Adrenal gland (tissue), 5 donors: ENCODE data around the gene ARHGEF7.

Experiments
- POLR2A ChIP-seq, 2 donors: fragments of 450-650 bp; IDR thresholded peaks; one replicate each; pipeline ENCODE4 v1.6.1; 2017; ENCODE audit warnings: antibody characterized with exemption in 2 of 2, mild to moderate bottlenecking in 2 of 2, moderate library complexity in 1 of 2
- TF ChIP-seq, protein P1 (sequence below), 6 experiments: fragments of 450-650 bp in 4 of 6; fragments of 200-600 bp in 2 of 6; sonication (generic) in 1 of 6; IDR thresholded peaks; 1 replicate in 5 of 6; 2 replicates in 1 of 6; pipeline versions ENCODE4 v1.5.1 to v1.8.0; 2016 to 2021; ENCODE audit warnings: antibody characterized with exemption in 6 of 6, mild to moderate bottlenecking in 2 of 6, moderate library complexity in 1 of 6
- donor health status: DM: no; HTN: no; CAD: no.

DNA sequence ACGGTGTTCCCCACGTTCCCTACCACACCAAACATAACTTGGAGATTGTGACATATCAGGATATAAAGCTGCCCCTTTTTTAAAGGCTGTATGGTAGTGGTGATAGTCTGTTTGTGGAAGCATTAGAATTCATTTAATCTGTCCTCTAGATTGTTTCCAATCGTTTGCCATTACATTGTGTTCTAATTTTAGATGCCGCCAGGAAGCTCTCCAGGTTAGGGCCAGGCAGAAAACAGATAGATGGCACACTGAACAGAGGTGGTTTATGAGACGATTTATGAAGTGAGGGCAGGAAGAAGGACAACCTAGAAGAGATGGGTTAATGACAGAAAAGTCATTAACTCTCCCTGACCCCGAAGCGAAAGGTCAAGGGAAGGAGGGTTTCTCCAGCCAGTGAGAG, 30.0 kb downstream of the ARHGEF7 start:
- TF ChIP-seq, protein P1, sequence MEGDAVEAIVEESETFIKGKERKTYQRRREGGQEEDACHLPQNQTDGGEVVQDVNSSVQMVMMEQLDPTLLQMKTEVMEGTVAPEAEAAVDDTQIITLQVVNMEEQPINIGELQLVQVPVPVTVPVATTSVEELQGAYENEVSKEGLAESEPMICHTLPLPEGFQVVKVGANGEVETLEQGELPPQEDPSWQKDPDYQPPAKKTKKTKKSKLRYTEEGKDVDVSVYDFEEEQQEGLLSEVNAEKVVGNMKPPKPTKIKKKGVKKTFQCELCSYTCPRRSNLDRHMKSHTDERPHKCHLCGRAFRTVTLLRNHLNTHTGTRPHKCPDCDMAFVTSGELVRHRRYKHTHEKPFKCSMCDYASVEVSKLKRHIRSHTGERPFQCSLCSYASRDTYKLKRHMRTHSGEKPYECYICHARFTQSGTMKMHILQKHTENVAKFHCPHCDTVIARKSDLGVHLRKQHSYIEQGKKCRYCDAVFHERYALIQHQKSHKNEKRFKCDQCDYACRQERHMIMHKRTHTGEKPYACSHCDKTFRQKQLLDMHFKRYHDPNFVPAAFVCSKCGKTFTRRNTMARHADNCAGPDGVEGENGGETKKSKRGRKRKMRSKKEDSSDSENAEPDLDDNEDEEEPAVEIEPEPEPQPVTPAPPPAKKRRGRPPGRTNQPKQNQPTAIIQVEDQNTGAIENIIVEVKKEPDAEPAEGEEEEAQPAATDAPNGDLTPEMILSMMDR (IDR thresholded peaks at IDR 0.05): no peak
- TF ChIP-seq POLR2A (IDR thresholded peaks at IDR 0.05): no peak
